ENCODE results near the gene APOL1.
A peak's percentile ranks its signal among the peaks of the same experiment; 100 is the strongest.

DNA sequence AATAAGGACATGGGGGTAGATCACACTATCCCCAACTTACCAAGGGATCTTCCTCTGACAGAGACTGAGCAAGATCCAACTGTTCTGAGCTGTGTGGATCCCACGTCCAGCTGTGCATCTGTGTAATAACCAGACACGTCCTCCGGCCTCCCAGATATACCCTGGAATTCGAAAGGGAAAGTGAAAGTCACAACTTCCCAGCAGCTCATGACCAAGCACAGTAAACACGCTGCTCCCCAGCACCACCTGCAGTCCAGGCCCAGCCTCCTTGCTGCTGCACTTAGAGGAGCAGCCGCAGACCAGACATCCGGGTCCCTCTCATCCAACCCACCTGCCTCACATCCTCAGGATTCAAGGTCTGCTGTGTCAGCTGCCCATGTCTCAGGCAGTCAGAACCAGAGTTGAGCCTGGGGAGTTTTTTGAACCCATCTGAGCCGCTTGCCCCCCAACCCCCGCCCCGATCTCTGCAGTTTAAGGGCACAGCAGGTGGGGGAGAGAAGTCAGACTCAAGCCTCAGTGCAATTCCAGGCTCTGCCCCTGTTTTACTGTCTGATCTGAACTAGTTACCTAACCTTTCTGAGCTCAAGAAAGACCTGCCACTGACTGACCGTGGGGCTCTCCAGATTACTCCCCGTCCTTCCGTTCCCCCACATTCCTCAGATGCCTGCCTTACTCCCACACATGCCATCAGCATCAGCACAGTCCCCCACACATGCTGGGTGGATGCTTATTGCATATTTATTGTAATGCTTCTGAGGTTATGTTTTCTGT lies 13.3 kb upstream of the APOL1 start, which contains the start of gene APOL2:
- TF ChIP-seq CREB1 (IDR thresholded peaks at IDR 0.05; ENCODE audit: low read depth) (no peak), TAF1 (IDR thresholded peaks at IDR 0.05; ENCODE audit: low read depth) (no peak), EP300 (IDR thresholded peaks at IDR 0.05; ENCODE audit: borderline replicate concordance) (no peak)
- TF ChIP-seq, protein P1, sequence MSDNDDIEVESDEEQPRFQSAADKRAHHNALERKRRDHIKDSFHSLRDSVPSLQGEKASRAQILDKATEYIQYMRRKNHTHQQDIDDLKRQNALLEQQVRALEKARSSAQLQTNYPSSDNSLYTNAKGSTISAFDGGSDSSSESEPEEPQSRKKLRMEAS (IDR thresholded peaks at IDR 0.05), result 0 out of 2 replicates have a peak, but pooled peaks have one; percentile 49

All from Ishikawa (cell line).